OCI-LY3 (cell line): ENCODE data around the gene MLLT10.

Source experiments
- EZH2phosphoT487 ChIP-seq: fragments of 200-600 bp; shearing (Covaris generic); IDR thresholded peaks from 2 replicates; pipeline ENCODE4 v1.6.1; 2018; ENCODE audit warnings: antibody characterized with exemption, mixed run types, low read depth
- TF ChIP-seq, protein P1 (sequence below): fragments of 200-600, 300-600 bp; sonication (generic); IDR thresholded peaks from 2 replicates; pipeline ENCODE4 v1.5.1; 2014; ENCODE audit warnings: antibody characterized with exemption, low read length, low read depth

DNA sequence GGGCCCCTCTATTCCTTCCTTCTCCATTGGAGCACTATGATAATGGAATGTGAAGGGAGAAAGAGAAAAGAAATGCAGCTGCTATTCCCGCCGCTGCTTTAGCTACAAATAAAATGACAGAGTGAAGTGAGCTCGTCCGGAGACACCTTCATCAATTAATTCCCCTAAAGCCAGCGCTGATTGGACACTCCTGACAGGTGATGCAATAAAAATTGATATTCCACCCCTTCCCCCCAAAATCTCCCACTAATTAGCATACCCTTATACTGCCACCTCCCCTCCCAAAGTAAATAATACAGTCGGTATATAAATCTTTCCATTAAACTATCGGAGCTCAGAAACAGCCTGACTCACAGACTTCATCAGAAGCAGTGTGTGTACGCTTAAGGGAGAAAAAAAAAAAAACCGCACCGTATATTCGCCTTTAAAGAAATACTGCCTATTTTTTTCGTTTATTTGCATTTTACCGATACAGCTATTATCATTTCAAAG is 15.8 kb upstream of the MLLT10 start:
- TF ChIP-seq, protein P1, sequence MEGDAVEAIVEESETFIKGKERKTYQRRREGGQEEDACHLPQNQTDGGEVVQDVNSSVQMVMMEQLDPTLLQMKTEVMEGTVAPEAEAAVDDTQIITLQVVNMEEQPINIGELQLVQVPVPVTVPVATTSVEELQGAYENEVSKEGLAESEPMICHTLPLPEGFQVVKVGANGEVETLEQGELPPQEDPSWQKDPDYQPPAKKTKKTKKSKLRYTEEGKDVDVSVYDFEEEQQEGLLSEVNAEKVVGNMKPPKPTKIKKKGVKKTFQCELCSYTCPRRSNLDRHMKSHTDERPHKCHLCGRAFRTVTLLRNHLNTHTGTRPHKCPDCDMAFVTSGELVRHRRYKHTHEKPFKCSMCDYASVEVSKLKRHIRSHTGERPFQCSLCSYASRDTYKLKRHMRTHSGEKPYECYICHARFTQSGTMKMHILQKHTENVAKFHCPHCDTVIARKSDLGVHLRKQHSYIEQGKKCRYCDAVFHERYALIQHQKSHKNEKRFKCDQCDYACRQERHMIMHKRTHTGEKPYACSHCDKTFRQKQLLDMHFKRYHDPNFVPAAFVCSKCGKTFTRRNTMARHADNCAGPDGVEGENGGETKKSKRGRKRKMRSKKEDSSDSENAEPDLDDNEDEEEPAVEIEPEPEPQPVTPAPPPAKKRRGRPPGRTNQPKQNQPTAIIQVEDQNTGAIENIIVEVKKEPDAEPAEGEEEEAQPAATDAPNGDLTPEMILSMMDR: no peak
- no peak for TF ChIP-seq EZH2phosphoT487
